Activated T-cell treated with anti-CD3 and anti-CD28 coated beads, Interleukin-2, amount 50 U/mL, for 48 hours (primary cell): ENCODE measurements around the gene B3GNT3.

Experiments used
- DNase-seq, 2 experiments: peaks; one replicate each; pipeline ENCODE4 v3.0.0-alpha.2; 2020

The B3GNT3 gene

DNA sequence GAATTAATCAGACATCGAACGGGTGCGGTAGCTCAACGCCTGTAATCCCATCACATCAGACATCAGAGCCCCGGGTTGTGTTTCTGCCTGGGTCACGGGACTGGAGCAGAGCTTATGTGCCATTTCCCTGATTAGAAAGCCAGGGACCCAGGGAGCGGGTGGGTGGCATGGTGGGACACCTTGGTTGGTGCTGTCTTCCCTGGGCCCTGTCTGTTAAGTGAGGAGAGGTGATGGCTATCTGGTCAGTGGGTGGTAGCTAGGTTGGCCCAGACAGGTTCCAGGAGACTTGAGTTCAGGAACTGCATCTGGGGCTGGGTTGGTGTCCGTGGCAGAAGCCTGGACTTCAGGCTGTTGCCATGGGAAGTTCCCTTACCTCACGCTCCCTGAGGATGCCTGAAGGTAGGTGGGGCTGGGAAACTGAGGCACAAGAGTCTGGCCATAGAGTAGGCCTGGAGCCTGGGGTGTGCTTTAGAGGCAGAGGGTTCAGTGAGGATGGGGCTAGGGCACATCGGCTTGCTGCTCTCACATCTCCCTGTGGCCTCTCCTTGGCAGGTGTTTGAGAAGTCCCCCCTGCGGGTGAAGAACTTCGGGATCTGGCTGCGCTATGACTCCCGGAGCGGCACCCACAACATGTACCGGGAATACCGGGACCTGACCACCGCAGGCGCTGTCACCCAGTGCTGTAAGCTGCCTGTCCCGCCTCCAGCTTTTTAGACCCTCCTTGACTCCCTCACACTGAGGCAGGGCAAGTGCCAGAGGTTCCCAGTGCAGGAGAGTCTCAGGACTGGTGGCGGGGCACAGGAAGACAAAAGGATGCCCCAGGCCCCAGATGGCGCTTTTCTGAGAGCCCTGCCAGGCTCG is 66.8 kb downstream of the B3GNT3 start:
- no peak for DNase-seq

DNA sequence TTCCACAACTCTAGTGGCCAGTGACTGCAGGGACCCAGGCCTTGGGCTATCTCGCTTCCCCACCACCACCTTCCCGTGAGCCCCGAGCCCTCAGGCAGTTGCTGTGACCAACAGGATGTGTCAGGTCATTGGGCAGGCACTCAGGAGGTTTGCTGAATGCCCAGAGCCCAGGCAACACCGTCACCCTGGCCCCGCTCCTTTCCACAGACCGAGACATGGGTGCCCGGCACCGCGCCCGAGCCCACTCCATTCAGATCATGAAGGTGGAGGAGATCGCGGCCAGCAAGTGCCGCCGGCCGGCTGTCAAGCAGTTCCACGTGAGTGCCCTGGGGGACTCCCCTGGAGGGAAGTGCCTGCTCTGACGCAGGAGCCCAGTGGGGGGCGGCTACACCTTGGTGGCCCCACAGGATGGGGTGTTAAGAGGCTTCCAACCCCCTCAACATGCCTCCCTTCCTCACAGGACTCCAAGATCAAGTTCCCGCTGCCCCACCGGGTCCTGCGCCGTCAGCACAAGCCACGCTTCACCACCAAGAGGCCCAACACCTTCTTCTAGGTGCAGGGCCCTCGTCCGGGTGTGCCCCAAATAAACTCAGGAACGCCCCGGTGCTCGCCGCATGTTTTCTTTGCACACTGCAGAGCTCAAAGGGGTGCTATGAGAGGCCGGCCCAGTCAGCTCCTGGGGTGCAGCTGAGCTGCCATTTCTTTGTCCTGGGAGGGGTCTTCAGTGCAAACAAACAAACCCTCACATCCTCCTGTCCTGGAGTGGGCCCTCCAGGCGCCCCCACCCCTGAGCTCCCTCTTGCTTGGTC is 68.0 kb downstream of the B3GNT3 start:
- no peak for DNase-seq
